ENCODE results near the gene RSPH10B.
"Not testable (repeated sequence)": the region's sequence is repeated elsewhere in the genome, so short reads cannot be mapped to it uniquely, and the experiment has no call there.

RSPH10B gene

GRCh38 chr7:5970347-5970911, at the start of gene RSPH10B:
Gene RSPH10B, minus strand, starts transcription at chr7:5970689. Its CDS starts 3,573 bp downstream, at chr7:5967116.
- DNase-seq = not testable (repeated sequence)

GRCh38 chr7:6016653-6016966, 46.1 kb upstream of the RSPH10B start:
- no peak for DNase-seq

- peak; percentile 4 for DNase-seq
These were observed 45.6 kb upstream of the RSPH10B start for GRCh38 chr7:6015917-6016652.

GRCh38 chr7:6012355-6013104, 42.0 kb upstream of the RSPH10B start:
- DNase-seq = no peak

- DNase-seq = no peak
These were observed 41.1 kb upstream of the RSPH10B start for GRCh38 chr7:6011541-6011940.

- DNase-seq = not testable (repeated sequence)
These were observed 39.9 kb upstream of the RSPH10B start for GRCh38 chr7:6010370-6010769.

GRCh38 chr7:6008668-6009611, 38.5 kb upstream of the RSPH10B start, which contains the start of the genes AIMP2 and PMS2:
Gene AIMP2, plus strand, starts transcription at chr7:6009272. Its CDS starts 92 bp downstream, at chr7:6009364.
Gene PMS2, minus strand, starts transcription at chr7:6009049. Its CDS starts 30 bp downstream, at chr7:6009019.
- DNase-seq = peak; percentile 97

- not testable (repeated sequence) for DNase-seq
These were observed 37.5 kb upstream of the RSPH10B start for GRCh38 chr7:6007835-6008590.

- DNase-seq = no peak
These were observed 36.9 kb upstream of the RSPH10B start for GRCh38 chr7:6007386-6007785.

GRCh38 chr7:5997210-5997808, 26.8 kb upstream of the RSPH10B start:
- DNase-seq = peak; percentile 53

- not testable (repeated sequence) for DNase-seq
These were observed 16.6 kb upstream of the RSPH10B start for GRCh38 chr7:5987061-5987460.

- not testable (repeated sequence) for DNase-seq
These were observed 9.3 kb upstream of the RSPH10B start for GRCh38 chr7:5979680-5980314.

- DNase-seq = not testable (repeated sequence)
These were observed 3.1 kb upstream of the RSPH10B start for GRCh38 chr7:5973580-5973979.

GRCh38 chr7:5963810-5964209, 6.7 kb downstream of the RSPH10B start:
- DNase-seq = not testable (repeated sequence)

GRCh38 chr7:5963205-5963604, 7.3 kb downstream of the RSPH10B start:
- not testable (repeated sequence) for DNase-seq

- DNase-seq = not testable (repeated sequence)
These were observed 35.5 kb downstream of the RSPH10B start for GRCh38 chr7:5934945-5935450.

- DNase-seq = not testable (repeated sequence)
These were observed 38.4 kb downstream of the RSPH10B start for GRCh38 chr7:5931905-5932644.

GRCh38 chr7:5931250-5931649, 39.2 kb downstream of the RSPH10B start:
- not testable (repeated sequence) for DNase-seq

GRCh38 chr7:5930290-5930689, 40.2 kb downstream of the RSPH10B start:
- not testable (repeated sequence) for DNase-seq
